Metanephros (tissue), 1 donor: ENCODE results near the gene GART. TPM values are rescaled to one million over a fixed set of nuclear protein-coding genes. Genes with fewer than 3 reads are reported as not detected.

Experiments
- total RNA-seq: library from RNA; depleted of rRNA; stranded (reverse); fragments of >200 nt; gene quantifications from one replicate; pipeline ENCODE4 v1.2.3, GENCODE V29; 2014

Gene GART
- total RNA-seq, result 57.3 TPM

DNA sequence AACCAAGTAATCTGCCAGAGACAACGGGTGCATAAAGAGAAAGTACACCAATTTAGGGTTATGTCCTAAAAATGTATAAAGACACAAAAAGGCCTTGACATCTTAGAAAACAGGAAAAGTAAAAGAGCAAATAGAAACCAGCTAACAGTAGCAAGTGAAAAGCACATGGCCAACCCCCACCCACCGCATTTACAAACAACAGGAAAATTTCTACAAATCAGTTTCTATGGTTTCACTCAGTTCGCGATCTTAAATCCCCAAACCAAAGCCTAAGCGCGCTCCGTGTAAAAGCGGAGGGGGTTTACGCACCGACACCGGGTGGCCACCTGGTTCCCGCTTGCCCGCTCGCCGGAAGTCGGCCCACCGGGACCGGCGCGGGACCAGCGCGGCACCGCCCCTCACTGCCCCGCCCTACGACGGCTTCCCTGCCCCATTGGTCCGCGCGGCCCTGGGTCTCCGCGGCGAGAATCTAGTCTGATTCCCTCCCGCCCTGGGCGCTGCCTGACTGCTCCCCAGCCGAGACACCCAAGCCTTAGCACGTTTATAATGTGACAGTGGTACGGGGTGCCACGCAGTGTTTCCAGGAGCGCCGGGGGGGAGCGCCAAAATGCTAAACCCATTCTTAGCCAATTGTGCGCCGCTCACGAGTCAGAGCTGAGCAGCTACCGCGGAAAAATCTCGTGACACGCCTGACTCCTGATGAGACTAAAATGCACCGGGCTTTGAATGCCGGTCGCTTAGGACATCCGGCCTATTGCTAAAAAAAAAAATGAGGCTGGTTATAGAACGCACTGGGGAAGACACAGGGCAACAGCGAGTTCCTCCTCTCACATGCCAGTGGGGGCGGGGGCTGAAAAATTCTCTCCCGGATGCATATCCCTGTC is at the start of gene GART:
Gene GART, minus strand, starts transcription at position 362 of the 884 bp plus-strand sequence. CDS start 2,802 bp downstream, outside the sequence.

GRCh38 chr21:33588485-33589335 is 46.8 kb upstream of the GART start, which contains the start of gene DONSON:
TSS of gene DONSON (minus strand) at chr21:33588684. CDS start at chr21:33588641, 43 bp downstream.

DNA sequence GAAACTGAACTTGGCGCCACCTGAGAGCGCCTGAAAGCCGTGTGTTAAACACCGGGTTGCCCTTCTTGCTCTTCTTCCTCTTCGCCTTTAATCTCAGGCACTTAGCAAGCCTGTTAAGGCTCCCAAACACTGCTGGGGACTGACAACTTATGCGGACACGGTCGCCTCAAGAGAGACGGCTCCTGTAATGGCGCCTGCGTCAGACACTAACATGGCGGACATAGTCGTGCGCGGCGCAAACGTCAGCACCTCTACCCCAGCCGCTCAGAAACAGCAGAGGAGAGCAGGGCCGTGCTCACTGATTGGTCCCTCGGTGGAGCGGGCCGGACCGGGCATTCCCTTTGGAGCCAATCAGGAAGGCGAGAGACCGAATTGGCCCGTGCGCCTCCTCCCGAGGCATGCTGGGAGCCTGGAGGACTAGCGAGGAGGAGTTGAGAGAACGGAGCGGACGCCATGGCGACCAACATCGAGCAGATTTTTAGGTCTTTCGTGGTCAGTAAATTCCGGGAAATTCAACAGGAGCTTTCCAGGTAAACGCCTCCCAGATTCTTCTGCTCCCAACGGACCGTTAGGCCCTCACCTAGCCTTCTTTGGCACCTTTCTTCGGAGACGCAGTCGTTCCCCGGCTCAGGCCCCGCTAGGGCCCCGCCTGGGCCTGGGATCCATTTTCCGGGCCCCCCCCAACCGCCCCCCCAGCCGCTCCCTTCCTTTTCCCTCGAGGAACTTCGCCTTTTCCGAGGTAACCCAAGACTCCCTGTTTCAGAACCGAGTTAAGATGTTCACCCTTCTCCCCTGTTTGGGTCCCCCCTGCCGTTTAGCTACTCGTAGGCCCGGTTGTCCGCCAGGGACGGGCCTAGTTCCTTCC is 955 bp upstream of the GART start, which contains the start of gene SON:
Gene SON, plus strand, starts transcription at position 399 of the 865 bp plus-strand sequence. Its CDS starts 55 bp downstream, at position 454.

GRCh38 chr21:33491373-33492102 is 50.4 kb downstream of the GART start, which contains the start of gene DNAJC28:
TSS of gene DNAJC28 (minus strand) at chr21:33491716. CDS start at chr21:33489393, 2,323 bp downstream.

GRCh38 chr21:33479679-33480480 is 62.0 kb downstream of the GART start, which contains the start of gene TMEM50B:
TSS of gene TMEM50B (minus strand) at chr21:33479974. CDS start at chr21:33468885, 11,089 bp downstream.

Other genes starting within 250 kb of the GART start
- 29.8 TPM for gene IFNAR1, start 217.1 kb downstream of the GART start, total RNA-seq
- gene IFNGR2, start 138.7 kb downstream of the GART start, total RNA-seq, result 58.6 TPM
- gene TMEM50B, start 62.1 kb downstream of the GART start, total RNA-seq, result 50.4 TPM
- 2.2 TPM for gene DNAJC28, start 50.4 kb downstream of the GART start, total RNA-seq
- 240 TPM for gene SON, start 921 bp upstream of the GART start, total RNA-seq
- gene DONSON, start 46.6 kb upstream of the GART start, total RNA-seq, result 14.0 TPM
- 41.6 TPM for gene CRYZL1, start 99.6 kb upstream of the GART start, total RNA-seq
- 55.4 TPM for gene ITSN1, start 100.4 kb upstream of the GART start, total RNA-seq